ENCODE measurements around the gene ERVMER34-1.
A peak's percentile ranks its signal among the peaks of the same experiment; 100 is the strongest.

The ERVMER34-1 gene

GRCh38 chr4:52780617-52781354 lies 29.6 kb upstream of the ERVMER34-1 start:
- TF ChIP-seq CTCF (IDR thresholded peaks at IDR 0.05; ENCODE audit: low read length, missing control alignments) = no peak
- no peak for DNase-seq (ENCODE audit: low read depth)
- no peak overlapping the region for H3K4me3 ChIP-seq (replicated peaks; ENCODE audit: low read depth, low read length)

- no peak overlapping the region for H3K4me3 ChIP-seq (replicated peaks; ENCODE audit: low read depth, low read length)
- TF ChIP-seq CTCF (IDR thresholded peaks at IDR 0.05; ENCODE audit: low read length, missing control alignments) = no peak
- peak; percentile 36 for DNase-seq (ENCODE audit: low read depth)
These were observed 29.0 kb upstream of the ERVMER34-1 start for GRCh38 chr4:52780206-52780605.

GRCh38 chr4:52760256-52760655 lies 9.0 kb upstream of the ERVMER34-1 start:
- no peak for DNase-seq (ENCODE audit: low read depth)
- TF ChIP-seq CTCF (IDR thresholded peaks at IDR 0.05; ENCODE audit: low read length, missing control alignments) = no peak
- H3K4me3 ChIP-seq (replicated peaks; ENCODE audit: low read depth, low read length) = no peak overlapping the region

- DNase-seq (ENCODE audit: low read depth) = no peak
- no peak for TF ChIP-seq CTCF (IDR thresholded peaks at IDR 0.05; ENCODE audit: low read length, missing control alignments)
- no peak overlapping the region for H3K4me3 ChIP-seq (replicated peaks; ENCODE audit: low read depth, low read length)
These were observed 4.2 kb upstream of the ERVMER34-1 start for GRCh38 chr4:52755426-52755825.

- no peak for DNase-seq (ENCODE audit: low read depth)
- no peak overlapping the region for H3K4me3 ChIP-seq (replicated peaks; ENCODE audit: low read depth, low read length)
- no peak for TF ChIP-seq CTCF (IDR thresholded peaks at IDR 0.05; ENCODE audit: low read length, missing control alignments)
These were observed 1.7 kb upstream of the ERVMER34-1 start for GRCh38 chr4:52752936-52753335.

GRCh38 chr4:52751487-52751911 lies 274 bp upstream of the ERVMER34-1 start:
- peak overlapping the region; percentile 50 for H3K4me3 ChIP-seq (replicated peaks; ENCODE audit: low read depth, low read length)
- no peak for TF ChIP-seq CTCF (IDR thresholded peaks at IDR 0.05; ENCODE audit: low read length, missing control alignments)

GRCh38 chr4:52750213-52750612 lies 1.0 kb downstream of the ERVMER34-1 start:
- no peak for TF ChIP-seq CTCF (IDR thresholded peaks at IDR 0.05; ENCODE audit: low read length, missing control alignments)
- no peak overlapping the region for H3K4me3 ChIP-seq (replicated peaks; ENCODE audit: low read depth, low read length)
- DNase-seq (ENCODE audit: low read depth) = no peak

More at GRCh38 chr4:52751487-52751911, 274 bp upstream of the ERVMER34-1 start:
- peak; percentile 26 for DNase-seq (ENCODE audit: low read depth)

All from fibroblast of pulmonary artery (primary cell).